ENCODE measurements around the gene COPZ2.

GRCh38 chr17:48066192-48066591 is 28.6 kb upstream of the COPZ2 start:
- no peak for TF ChIP-seq CTCF (IDR thresholded peaks at IDR 0.05; ENCODE audit: low read length)
- TF ChIP-seq EZH2 (IDR thresholded peaks at IDR 0.05; ENCODE audit: borderline replicate concordance, low read length): no peak

Measured in OCI-LY1 (cell line).